A673 (cell line): ENCODE measurements around the gene S100Z. TPM values are rescaled to one million over a fixed set of nuclear protein-coding genes. Genes with fewer than 3 reads are reported as not detected.

Experiments
- BruUV-seq: library from RNA; stranded (reverse); fragments of 400-500 nt; replicated peaks from 2 replicates; lab custom pipeline; 2021; lab: Mats Ljungman, UMichigan
- CTCF ChIA-PET: fragments of 300-600 bp; sonication (Branson Sonifier 250); formaldehyde crosslinking; loops from one replicate; lab custom pipeline; 2022; ENCODE audit warnings: antibody characterized with exemption; lab: Charles Lee
- POLR2A ChIA-PET: fragments of 300-600 bp; sonication (Branson Sonifier 250); formaldehyde crosslinking; loops from one replicate; lab custom pipeline; 2022; ENCODE audit warnings: antibody characterized with exemption; ENCODE audit not compliant: low non-redundant PET; lab: Charles Lee
- DNase-seq: peaks from one replicate; pipeline ENCODE4 v3.0.0-alpha.2; 2015; ENCODE audit warnings: low spot score
- H3K27ac ChIP-seq: fragments of 200-600 bp; sonication (generic); 2 replicates; pipeline ENCODE4 v1.5.1; 2016; ENCODE audit warnings: mixed run types, low read depth, mild to moderate bottlenecking, mixed read lengths, antibody characterized with exemption, low read length; ENCODE audit not compliant: poor library complexity, severe bottlenecking
- H3K27me3 ChIP-seq: fragments of 200-600 bp; sonication (generic); replicated peaks from 2 replicates; pipeline ENCODE4 v1.6.1; 2017; ENCODE audit warnings: mixed run types, low read depth, mild to moderate bottlenecking, mixed read lengths, antibody characterized with exemption, low read length; ENCODE audit not compliant: insufficient read depth, poor library complexity
- H3K36me3 ChIP-seq: fragments of 200-600 bp; sonication (generic); 2 replicates; pipeline ENCODE4 v1.6.1; 2016; ENCODE audit warnings: mixed run types, mild to moderate bottlenecking, mixed read lengths, antibody characterized with exemption, low read length; ENCODE audit not compliant: insufficient read depth, poor library complexity, severe bottlenecking
- H3K4me1 ChIP-seq: fragments of 200-600 bp; sonication (generic); 2 replicates; pipeline ENCODE4 v1.6.1; 2017; ENCODE audit warnings: mixed run types, mild to moderate bottlenecking, mixed read lengths, antibody characterized with exemption, low read length; ENCODE audit not compliant: insufficient read depth, poor library complexity, severe bottlenecking
- H3K4me3 ChIP-seq: fragments of 200-600 bp; sonication (generic); 2 replicates; pipeline ENCODE4 v1.5.1; 2016; ENCODE audit warnings: low read depth, mixed run types, mild to moderate bottlenecking, mixed read lengths, low read length; ENCODE audit not compliant: poor library complexity, severe bottlenecking
- H3K9me3 ChIP-seq: fragments of 200-600 bp; sonication (generic); 2 replicates; pipeline ENCODE4 v1.6.1; 2016; ENCODE audit warnings: mixed run types, low read depth, mild to moderate bottlenecking, mixed read lengths, antibody characterized with exemption, low read length; ENCODE audit not compliant: poor library complexity, severe bottlenecking
- EZH2 ChIP-seq: fragments of 200-600 bp; sonication (generic); IDR thresholded peaks from 2 replicates; pipeline ENCODE4 v1.6.1; 2017; ENCODE audit warnings: borderline replicate concordance, low read depth, mild to moderate bottlenecking, mixed read lengths, antibody characterized with exemption, low read length; ENCODE audit not compliant: poor library complexity, severe bottlenecking
- intact Hi-C: fragments of 100-400 bp; cut with micrococcal nuclease; formaldehyde crosslinking; loops from one replicate; pipeline ENCODE4 v1.10.0; 2022; ENCODE audit not compliant: unreplicated experiment
- total RNA-seq: library from RNA; stranded (reverse); gene quantifications from 2 replicates; pipeline ENCODE4 v1.2.3, GENCODE V29; 2021
- TF ChIP-seq, protein P1 (sequence below): fragments of 300-800, 200-600 bp; sonication (generic); conservative IDR thresholded peaks from 2 replicates; pipeline ENCODE4 v1.5.1; 2017; ENCODE audit warnings: low read depth, mild to moderate bottlenecking, antibody characterized with exemption, low read length, moderate library complexity, mixed read lengths

S100Z gene
- total RNA-seq, 1 experiment from 2014 or later: not detected

DNA sequence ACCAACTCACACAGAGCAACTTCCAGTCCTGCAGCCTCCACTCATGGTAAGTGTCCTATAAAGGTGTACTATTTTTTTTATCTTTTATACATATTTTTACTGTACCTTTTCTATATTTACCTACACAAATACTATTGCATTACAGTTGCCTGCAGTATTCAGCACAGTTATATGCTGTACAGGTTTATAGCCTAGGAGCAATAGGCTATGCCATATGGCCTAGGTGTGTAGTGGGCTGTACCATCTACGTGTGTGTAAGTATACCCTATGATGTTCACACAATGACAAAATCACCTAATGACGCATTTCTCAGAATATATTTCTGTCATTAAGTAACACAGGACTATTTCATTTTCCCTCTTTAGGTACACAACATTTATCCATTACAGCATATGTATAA is 16.7 kb downstream of the S100Z start:
- DNase-seq: no peak
- BruUV-seq: no TSS peak
- intact Hi-C loops: loop anchor here (5.0 to 10.0 kb wide), 2 partner anchors 278 to 371 kb away; no protein-coding TSS in a partner anchor
- no peak for TF ChIP-seq EZH2
- TF ChIP-seq, protein P1, sequence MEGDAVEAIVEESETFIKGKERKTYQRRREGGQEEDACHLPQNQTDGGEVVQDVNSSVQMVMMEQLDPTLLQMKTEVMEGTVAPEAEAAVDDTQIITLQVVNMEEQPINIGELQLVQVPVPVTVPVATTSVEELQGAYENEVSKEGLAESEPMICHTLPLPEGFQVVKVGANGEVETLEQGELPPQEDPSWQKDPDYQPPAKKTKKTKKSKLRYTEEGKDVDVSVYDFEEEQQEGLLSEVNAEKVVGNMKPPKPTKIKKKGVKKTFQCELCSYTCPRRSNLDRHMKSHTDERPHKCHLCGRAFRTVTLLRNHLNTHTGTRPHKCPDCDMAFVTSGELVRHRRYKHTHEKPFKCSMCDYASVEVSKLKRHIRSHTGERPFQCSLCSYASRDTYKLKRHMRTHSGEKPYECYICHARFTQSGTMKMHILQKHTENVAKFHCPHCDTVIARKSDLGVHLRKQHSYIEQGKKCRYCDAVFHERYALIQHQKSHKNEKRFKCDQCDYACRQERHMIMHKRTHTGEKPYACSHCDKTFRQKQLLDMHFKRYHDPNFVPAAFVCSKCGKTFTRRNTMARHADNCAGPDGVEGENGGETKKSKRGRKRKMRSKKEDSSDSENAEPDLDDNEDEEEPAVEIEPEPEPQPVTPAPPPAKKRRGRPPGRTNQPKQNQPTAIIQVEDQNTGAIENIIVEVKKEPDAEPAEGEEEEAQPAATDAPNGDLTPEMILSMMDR: no peak
- Histone ChIP-seq H3K4me3 (no peak overlapping the region), H3K36me3 (no peaks in the 10 kb centered on the region), H3K9me3 (no peaks in the 10 kb centered on the region), H3K27me3 (no peaks in the 10 kb centered on the region), H3K27ac (no peak overlapping the region), H3K4me1 (no peaks in the 10 kb centered on the region)
- ChIA-PET CTCF (no interaction called here), POLR2A (no interaction called here)

DNA sequence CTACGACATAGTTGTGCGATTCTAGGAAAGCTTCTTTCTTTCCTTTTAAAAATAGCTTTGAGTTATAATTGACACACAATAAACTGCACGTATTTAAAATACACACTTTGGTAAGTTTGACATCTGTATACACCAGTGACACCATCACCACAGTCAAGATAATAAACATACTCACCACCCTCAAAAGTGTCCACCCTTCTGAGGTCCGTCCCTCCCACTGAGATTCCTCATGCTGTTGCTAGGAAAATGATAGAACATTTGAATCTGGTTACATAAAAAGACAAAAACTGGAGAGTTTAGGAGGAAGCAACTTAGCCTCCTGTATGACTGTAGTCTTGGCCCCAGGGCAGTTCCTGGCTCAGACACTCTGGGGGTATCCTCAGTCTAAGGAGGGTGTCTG is 17.2 kb downstream of the S100Z start:
- ChIA-PET CTCF (no interaction called here), POLR2A (no interaction called here)
- no peak overlapping the region for H3K4me3 ChIP-seq
- no peaks in the 10 kb centered on the region for H3K4me1 ChIP-seq
- TF ChIP-seq, protein P1: no peak
- no peak for TF ChIP-seq EZH2
- intact Hi-C loops: loop anchor here (5.0 to 10.0 kb wide), 2 partner anchors 278 to 370 kb away; no protein-coding TSS in a partner anchor
- H3K36me3 ChIP-seq: no peaks in the 10 kb centered on the region
- no peaks in the 10 kb centered on the region for H3K27me3 ChIP-seq
- no peak for DNase-seq
- no TSS peak for BruUV-seq
- no peak overlapping the region for H3K27ac ChIP-seq
- no peaks in the 10 kb centered on the region for H3K9me3 ChIP-seq

DNA sequence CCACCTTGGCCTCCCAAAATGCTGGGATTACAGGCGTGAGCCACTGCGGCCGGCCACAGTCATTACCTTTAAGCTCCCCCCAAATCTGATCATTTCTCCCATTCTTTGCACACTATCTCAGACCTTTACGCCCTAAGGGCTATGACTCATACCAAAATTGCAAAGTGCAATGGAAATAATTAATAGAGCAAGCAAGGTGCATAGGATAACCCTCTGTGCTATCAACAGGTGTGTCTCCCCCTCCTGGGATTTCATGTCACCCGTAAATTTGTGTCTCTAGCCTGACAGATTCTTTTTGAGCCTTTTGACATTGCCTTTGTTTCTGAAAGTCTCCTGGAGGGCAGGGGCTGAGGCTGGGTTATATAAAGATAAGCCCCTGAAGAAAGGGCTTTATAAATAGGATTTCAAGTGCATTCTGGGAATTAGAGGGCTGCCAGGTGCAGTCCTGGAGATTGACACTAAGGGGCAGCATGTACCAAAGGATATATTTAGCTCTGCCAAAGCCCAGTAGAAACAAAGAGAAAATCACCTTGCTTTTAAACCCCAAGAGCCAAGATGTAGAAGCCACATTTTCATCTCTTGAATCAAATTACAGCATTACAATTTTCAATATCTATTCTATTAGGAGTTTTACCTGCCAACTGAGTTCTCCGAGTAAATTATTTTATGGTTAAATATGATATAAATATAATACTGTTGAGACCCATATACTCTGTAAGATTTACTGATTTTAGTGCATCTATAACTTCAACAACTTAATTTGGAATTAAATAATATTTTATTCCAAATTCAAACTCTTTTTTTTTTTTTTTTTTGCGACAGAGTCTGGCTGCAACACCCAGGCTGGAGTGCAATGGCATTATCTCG is 18.2 kb downstream of the S100Z start:
- Histone ChIP-seq H3K9me3 (no peaks in the 10 kb centered on the region), H3K27ac (no peak overlapping the region), H3K27me3 (no peaks in the 10 kb centered on the region), H3K4me3 (no peak overlapping the region), H3K36me3 (no peaks in the 10 kb centered on the region), H3K4me1 (no peaks in the 10 kb centered on the region)
- ChIA-PET CTCF (interaction anchor here (0.6 to 1.4 kb wide), 5 partner anchors 101 to 624 kb away, joined by 3 to 16 read pairs (median 4); partner anchors contain the start of gene WDR41), POLR2A (no interaction called here)
- TF ChIP-seq, protein P1: peak; percentile 85
- no peak for TF ChIP-seq EZH2
- DNase-seq: peak; percentile 81
- no TSS peak for BruUV-seq
- intact Hi-C loops: loop anchor here (1.0 to 10.0 kb wide), 4 partner anchors 148 to 369 kb away; no protein-coding TSS in a partner anchor
